K562 (cell line): Measurements from ENCODE around the gene RIPOR1. TPM values are rescaled to one million over a fixed set of nuclear protein-coding genes. Genes with fewer than 3 reads are reported as not detected.

ENCODE experiments used
- FIP1L1 ChIP-seq: fragments of 200-400 bp; formaldehyde crosslinking; IDR thresholded peaks from 2 replicates; pipeline ENCODE4 v1.6.1; 2018; ENCODE audit warnings: mild to moderate bottlenecking, low read depth, low read length; ENCODE audit not compliant: poor library complexity, severe bottlenecking
- HDAC3 ChIP-seq: fragments of 450-650 bp; IDR thresholded peaks from 2 replicates; pipeline ENCODE4 v1.6.1; 2018; ENCODE audit warnings: borderline replicate concordance, mild to moderate bottlenecking, moderate library complexity; ENCODE audit not compliant: partially characterized antibody
- KHSRP ChIP-seq: fragments of 450-650 bp; IDR thresholded peaks from 2 replicates; pipeline ENCODE4 v1.6.1; 2017
- RNF2 ChIP-seq: sonication (generic); IDR thresholded peaks from 2 replicates; pipeline ENCODE4 v1.6.1; 2016
- SP2 ChIP-seq: IDR thresholded peaks from 2 replicates; pipeline ENCODE4 v1.6.1; 2011; ENCODE audit warnings: mild to moderate bottlenecking, low read depth, low read length, moderate library complexity; ENCODE audit not compliant: poor library complexity, severe bottlenecking; ENCODE audit errors: extremely low read depth
- XRCC3 ChIP-seq: fragments of 450-650 bp; IDR thresholded peaks from 2 replicates; pipeline ENCODE4 v1.6.1; 2017; ENCODE audit warnings: mild to moderate bottlenecking, moderate library complexity
- ZNF121 ChIP-seq: sonication (generic); formaldehyde crosslinking; conservative IDR thresholded peaks from 2 replicates; pipeline ENCODE4 v1.8.0; 2022; ENCODE audit warnings: missing genetic modification reagents
- ZNF583 ChIP-seq: fragments of 250-450 bp; sonication (Bioruptor Pico); IDR thresholded peaks from 2 replicates; pipeline ENCODE4 v1.4.0; 2020
- polyA plus RNA-seq, 8 experiments: library from polyadenylated mRNA; depleted of rRNA in 4 of 8; stranded (reverse) in 5 of 8; unstranded in 3 of 8; fragments of >200 nt; fragmentation: Nextera tagmentation in 2 of 8; fragmentation: Illumina TruSeq in 1 of 8; extraction: Ambion mirVana in 2 of 8; extraction: Trizol in 1 of 8; gene quantifications; 2 replicates each; pipeline versions ENCODE4 v1.2.1 to v1.2.3, GENCODE V29; 2011 to 2014; ENCODE audit warnings: inconsistent platforms in 1 of 8, missing spikeins in 1 of 8
- total RNA-seq, 7 experiments: library from RNA; depleted of rRNA in 6 of 7; stranded (reverse); fragments of >200 nt in 6 of 7; fragmentation: Illumina TruSeq in 2 of 7; extraction: Trizol in 2 of 7; gene quantifications; 2 replicates each; pipeline versions ENCODE4 v1.2.1 to v1.2.3, GENCODE V29; 2011 to 2021; ENCODE audit warnings: low replicate concordance in 1 of 7
- TF ChIP-seq, protein P1 (sequence below), 2 experiments: fragments of 150-350 bp in 1 of 2; IDR thresholded peaks; 2 replicates each; pipeline ENCODE4 v1.6.1; 2012 to 2016; ENCODE audit warnings: low read depth in 2 of 2, low read length in 2 of 2, mild to moderate bottlenecking in 1 of 2, moderate library complexity in 1 of 2
- TF ChIP-seq, protein P2 (sequence below): fragments of 450-650 bp; IDR thresholded peaks from 2 replicates; pipeline ENCODE4 v1.6.1; 2018; ENCODE audit warnings: mild to moderate bottlenecking, low read depth; ENCODE audit not compliant: partially characterized antibody
- TF ChIP-seq, protein P3 (sequence below): sonication (generic); formaldehyde crosslinking; IDR thresholded peaks from 2 replicates; pipeline ENCODE4 v1.8.0; 2023; ENCODE audit warnings: missing genetic modification reagents, mild to moderate bottlenecking, borderline replicate concordance
- TF ChIP-seq, protein P4 (sequence below): fragments of 250-450 bp; sonication (Bioruptor Pico); IDR thresholded peaks from 2 replicates; pipeline ENCODE4 v1.4.0; 2020; ENCODE audit warnings: mild to moderate bottlenecking, moderate library complexity
- TF ChIP-seq, protein P5 (sequence below): sonication (generic); formaldehyde crosslinking; IDR thresholded peaks from 2 replicates; pipeline ENCODE4 v1.8.0; 2022; ENCODE audit warnings: mild to moderate bottlenecking, missing genetic modification reagents

The RIPOR1 gene
- total and polyA plus RNA-seq, 9 of the 15 experiments (the other 6 are each of a cell fraction or from before 2014, with no cell fraction given) = 0.36 to 31.1 (median 3.0) TPM

DNA sequence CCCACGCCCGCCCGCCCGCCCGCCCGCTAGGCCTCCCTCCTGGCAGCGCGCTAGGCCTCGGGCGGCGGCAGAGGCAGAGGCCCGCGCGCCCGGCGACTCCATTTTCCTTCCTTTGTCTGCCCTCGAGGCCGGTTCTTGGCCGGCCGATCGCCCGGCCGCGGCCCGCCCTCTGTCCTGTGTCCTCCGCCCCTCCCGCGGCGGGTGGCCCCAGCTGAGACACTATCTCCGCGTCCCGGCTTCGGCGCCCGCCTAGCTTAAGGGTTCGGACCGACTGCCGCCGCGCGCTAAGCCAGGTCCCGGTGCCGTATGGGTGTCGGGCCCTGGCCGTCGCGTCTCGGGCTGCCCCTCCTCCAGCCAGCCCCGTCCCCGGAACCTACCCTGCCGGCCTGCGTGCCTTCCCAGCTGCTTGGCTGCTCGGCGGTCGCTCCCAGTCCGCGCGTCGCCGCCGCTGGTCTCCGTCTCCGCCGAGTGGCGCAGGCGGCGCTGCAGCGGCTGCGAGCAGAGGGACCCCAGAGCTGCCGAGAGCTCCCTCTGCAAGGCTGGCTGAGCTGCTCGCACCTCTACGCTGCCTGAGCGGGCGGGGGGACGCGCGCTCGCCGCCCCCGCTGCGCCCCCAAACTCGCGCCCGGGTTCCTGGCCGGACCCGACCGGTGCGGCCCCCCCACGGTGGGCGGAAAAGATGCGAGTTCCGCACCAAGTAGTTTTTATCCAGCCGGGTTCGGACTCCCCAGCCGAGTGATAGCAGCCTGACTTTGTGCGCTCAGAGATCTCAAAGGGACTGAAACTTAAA, 34.5 kb downstream of the RIPOR1 start (continued):
- TF ChIP-seq, protein P1, sequence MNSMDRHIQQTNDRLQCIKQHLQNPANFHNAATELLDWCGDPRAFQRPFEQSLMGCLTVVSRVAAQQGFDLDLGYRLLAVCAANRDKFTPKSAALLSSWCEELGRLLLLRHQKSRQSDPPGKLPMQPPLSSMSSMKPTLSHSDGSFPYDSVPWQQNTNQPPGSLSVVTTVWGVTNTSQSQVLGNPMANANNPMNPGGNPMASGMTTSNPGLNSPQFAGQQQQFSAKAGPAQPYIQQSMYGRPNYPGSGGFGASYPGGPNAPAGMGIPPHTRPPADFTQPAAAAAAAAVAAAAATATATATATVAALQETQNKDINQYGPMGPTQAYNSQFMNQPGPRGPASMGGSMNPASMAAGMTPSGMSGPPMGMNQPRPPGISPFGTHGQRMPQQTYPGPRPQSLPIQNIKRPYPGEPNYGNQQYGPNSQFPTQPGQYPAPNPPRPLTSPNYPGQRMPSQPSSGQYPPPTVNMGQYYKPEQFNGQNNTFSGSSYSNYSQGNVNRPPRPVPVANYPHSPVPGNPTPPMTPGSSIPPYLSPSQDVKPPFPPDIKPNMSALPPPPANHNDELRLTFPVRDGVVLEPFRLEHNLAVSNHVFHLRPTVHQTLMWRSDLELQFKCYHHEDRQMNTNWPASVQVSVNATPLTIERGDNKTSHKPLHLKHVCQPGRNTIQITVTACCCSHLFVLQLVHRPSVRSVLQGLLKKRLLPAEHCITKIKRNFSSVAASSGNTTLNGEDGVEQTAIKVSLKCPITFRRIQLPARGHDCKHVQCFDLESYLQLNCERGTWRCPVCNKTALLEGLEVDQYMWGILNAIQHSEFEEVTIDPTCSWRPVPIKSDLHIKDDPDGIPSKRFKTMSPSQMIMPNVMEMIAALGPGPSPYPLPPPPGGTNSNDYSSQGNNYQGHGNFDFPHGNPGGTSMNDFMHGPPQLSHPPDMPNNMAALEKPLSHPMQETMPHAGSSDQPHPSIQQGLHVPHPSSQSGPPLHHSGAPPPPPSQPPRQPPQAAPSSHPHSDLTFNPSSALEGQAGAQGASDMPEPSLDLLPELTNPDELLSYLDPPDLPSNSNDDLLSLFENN (IDR thresholded peaks at IDR 0.05; ENCODE audit: low read depth in 2 of 2, low read length in 2 of 2) = no peak
- TF ChIP-seq RNF2 (no peak), FIP1L1 (peak; percentile 91), XRCC3 (no peak), ZNF583 (no peak), KHSRP (no peak), ZNF121 (CRISPR knock-in tag) (no peak), HDAC3 (no peak), SP2 (no peak)
- TF ChIP-seq, protein P2, sequence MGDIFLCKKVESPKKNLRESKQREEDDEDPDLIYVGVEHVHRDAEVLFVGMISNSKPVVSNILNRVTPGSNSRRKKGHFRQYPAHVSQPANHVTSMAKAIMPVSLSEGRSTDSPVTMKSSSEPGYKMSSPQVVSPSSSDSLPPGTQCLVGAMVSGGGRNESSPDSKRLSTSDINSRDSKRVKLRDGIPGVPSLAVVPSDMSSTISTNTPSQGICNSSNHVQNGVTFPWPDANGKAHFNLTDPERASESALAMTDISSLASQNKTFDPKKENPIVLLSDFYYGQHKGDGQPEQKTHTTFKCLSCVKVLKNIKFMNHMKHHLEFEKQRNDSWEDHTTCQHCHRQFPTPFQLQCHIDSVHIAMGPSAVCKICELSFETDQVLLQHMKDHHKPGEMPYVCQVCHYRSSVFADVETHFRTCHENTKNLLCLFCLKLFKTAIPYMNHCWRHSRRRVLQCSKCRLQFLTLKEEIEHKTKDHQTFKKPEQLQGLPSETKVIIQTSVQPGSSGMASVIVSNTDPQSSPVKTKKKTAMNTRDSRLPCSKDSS = no peak
- TF ChIP-seq, protein P3, sequence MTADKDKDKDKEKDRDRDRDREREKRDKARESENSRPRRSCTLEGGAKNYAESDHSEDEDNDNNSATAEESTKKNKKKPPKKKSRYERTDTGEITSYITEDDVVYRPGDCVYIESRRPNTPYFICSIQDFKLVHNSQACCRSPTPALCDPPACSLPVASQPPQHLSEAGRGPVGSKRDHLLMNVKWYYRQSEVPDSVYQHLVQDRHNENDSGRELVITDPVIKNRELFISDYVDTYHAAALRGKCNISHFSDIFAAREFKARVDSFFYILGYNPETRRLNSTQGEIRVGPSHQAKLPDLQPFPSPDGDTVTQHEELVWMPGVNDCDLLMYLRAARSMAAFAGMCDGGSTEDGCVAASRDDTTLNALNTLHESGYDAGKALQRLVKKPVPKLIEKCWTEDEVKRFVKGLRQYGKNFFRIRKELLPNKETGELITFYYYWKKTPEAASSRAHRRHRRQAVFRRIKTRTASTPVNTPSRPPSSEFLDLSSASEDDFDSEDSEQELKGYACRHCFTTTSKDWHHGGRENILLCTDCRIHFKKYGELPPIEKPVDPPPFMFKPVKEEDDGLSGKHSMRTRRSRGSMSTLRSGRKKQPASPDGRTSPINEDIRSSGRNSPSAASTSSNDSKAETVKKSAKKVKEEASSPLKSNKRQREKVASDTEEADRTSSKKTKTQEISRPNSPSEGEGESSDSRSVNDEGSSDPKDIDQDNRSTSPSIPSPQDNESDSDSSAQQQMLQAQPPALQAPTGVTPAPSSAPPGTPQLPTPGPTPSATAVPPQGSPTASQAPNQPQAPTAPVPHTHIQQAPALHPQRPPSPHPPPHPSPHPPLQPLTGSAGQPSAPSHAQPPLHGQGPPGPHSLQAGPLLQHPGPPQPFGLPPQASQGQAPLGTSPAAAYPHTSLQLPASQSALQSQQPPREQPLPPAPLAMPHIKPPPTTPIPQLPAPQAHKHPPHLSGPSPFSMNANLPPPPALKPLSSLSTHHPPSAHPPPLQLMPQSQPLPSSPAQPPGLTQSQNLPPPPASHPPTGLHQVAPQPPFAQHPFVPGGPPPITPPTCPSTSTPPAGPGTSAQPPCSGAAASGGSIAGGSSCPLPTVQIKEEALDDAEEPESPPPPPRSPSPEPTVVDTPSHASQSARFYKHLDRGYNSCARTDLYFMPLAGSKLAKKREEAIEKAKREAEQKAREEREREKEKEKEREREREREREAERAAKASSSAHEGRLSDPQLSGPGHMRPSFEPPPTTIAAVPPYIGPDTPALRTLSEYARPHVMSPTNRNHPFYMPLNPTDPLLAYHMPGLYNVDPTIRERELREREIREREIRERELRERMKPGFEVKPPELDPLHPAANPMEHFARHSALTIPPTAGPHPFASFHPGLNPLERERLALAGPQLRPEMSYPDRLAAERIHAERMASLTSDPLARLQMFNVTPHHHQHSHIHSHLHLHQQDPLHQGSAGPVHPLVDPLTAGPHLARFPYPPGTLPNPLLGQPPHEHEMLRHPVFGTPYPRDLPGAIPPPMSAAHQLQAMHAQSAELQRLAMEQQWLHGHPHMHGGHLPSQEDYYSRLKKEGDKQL (CRISPR knock-in tag) = no peak
- TF ChIP-seq, protein P4, sequence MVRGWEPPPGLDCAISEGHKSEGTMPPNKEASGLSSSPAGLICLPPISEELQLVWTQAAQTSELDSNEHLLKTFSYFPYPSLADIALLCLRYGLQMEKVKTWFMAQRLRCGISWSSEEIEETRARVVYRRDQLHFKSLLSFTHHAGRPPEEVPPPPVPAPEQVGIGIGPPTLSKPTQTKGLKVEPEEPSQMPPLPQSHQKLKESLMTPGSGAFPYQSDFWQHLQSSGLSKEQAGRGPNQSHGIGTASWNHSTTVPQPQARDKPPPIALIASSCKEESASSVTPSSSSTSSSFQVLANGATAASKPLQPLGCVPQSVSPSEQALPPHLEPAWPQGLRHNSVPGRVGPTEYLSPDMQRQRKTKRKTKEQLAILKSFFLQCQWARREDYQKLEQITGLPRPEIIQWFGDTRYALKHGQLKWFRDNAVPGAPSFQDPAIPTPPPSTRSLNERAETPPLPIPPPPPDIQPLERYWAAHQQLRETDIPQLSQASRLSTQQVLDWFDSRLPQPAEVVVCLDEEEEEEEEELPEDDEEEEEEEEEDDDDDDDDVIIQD (CRISPR knock-in tag) = no peak
- TF ChIP-seq, protein P5, sequence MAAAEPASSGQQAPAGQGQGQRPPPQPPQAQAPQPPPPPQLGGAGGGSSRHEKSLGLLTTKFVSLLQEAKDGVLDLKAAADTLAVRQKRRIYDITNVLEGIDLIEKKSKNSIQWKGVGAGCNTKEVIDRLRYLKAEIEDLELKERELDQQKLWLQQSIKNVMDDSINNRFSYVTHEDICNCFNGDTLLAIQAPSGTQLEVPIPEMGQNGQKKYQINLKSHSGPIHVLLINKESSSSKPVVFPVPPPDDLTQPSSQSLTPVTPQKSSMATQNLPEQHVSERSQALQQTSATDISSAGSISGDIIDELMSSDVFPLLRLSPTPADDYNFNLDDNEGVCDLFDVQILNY = 0 out of 2 replicates have a peak, but pooled peaks have one; percentile 61
